H7 (cell line): ENCODE measurements around the gene MSN. TPM values are rescaled to one million over a fixed set of nuclear protein-coding genes. Genes with fewer than 3 reads are reported as not detected.
"Not testable (repeated sequence)": the region's sequence is repeated elsewhere in the genome, so short reads cannot be mapped to it uniquely, and the experiment has no call there.

Source experiments
- DNase-seq: peaks from one replicate; pipeline ENCODE4 v3.0.0; 2012
- H3K27me3 ChIP-seq: 2 replicates; pipeline ENCODE4 v1.6.0; 2011; ENCODE audit warnings: mild to moderate bottlenecking, low read length; ENCODE audit not compliant: control insufficient read depth, insufficient read depth
- H3K36me3 ChIP-seq: replicated peaks from 2 replicates; pipeline ENCODE4 v1.5.1; 2011; ENCODE audit warnings: low read length; ENCODE audit not compliant: control insufficient read depth, insufficient read depth
- H3K4me3 ChIP-seq: 2 replicates; pipeline ENCODE4 v1.5.1; 2011; ENCODE audit warnings: low read depth, mild to moderate bottlenecking, control low read depth, low read length, moderate library complexity; ENCODE audit not compliant: insufficient read depth
- total RNA-seq: library from RNA; depleted of rRNA; stranded (reverse); fragments of >200 nt; shearing (Covaris generic); gene quantifications from 2 replicates; pipeline ENCODE4 v1.2.3, GENCODE V29; 2014; rRNA removed

The MSN gene
- total RNA-seq, 1 experiment from 2014 or later: 175 TPM

DNA sequence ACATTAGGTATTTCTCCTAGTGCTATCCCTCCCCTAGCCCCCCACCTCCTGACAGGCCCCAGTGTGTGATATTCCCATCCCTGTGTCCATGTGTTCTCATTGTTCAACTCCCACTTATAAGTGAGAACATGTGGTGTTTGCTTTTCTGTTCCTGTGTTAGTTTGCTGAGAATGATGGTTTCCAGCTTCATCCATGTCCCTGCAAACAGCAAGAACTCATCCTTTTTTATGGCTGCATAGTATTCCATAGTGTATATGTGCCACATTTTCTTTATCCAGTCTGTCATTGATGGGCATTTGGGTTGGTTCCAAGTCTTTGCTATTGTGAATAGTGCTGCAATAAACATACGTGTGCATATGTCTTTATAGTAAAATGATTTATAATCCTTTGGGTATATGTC is 92.1 kb downstream of the MSN start:
- not testable (repeated sequence) for DNase-seq, H3K4me3 ChIP-seq, H3K36me3 ChIP-seq, H3K27me3 ChIP-seq

DNA sequence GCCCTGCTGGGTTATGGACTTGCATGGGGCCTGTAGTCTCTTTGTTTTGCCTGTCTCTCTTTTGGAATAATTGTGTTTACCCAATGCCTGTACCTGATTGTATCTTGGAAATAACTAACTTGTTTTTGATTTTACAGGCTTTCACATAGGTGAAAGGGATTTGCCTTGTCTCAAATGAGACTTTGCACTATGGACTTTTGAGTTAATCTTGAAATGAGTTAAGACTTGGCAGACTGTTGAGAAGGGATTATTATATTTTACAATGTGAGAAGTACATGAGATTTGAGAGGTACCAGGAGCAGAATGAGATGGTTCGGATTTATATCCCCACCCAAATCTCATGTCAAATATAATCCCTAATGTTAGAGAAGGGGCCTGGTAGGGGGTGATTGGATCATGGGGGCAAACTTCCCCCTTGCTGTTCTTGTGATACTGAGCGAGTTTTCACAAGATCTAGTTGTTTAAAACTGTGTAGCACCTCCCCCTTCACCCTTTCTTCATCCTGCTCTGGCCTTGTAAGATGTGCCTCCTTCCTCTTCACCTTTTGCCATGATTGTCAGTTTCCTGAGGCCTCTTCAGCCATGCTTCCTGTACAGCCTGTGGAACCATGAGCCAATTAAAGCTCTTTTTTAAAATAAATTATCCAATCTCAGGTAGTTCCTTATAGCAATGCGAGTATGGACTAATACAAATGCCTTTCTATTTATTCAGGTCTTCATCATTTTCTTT is 102.3 kb downstream of the MSN start:
- H3K4me3 ChIP-seq: no peak overlapping the region
- no peaks in the 10 kb centered on the region for H3K27me3 ChIP-seq
- no peaks in the 10 kb centered on the region for H3K36me3 ChIP-seq
- no peak for DNase-seq

DNA sequence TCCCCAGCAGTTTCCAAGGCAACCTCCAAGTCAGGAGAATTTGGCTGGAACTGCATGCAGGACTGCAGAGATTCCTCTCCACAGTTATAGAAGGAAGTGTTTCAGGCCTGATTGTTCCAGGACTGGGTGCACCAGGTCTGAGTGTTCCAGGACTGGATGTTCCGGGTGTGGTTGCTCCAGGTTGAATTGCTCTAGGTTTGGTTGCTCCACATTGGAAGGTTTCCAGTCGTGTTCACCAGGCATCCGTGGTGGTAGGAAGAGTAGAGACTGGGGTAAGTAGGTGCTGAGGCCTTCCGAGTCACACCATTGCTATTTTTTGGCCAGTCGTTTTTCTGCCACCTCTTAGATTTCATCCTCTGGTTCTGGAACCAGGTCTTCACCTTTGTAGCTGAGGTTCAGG is 105.4 kb downstream of the MSN start:
- no peaks in the 10 kb centered on the region for H3K27me3 ChIP-seq
- no peaks in the 10 kb centered on the region for H3K36me3 ChIP-seq
- H3K4me3 ChIP-seq: no peak overlapping the region
- no peak for DNase-seq

DNA sequence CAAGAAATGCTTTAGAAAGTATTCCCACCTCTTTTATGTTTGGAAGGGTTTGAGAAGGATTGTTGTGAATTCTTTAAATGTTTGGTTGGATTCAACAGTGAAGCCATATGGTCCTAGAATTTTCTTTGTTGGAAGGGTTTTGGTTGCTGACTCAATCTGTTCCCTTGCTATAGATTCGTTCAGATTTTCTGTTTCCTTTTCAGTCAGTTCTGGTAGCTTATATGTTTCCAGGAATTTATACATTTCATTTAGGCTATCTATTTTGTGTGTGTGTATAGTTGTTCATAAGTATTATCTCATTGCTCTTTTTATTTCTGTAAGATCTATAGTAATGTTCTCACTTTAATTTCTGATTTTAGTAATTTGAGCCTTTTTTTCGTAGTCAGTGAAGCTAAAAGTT is 114.4 kb downstream of the MSN start:
- H3K36me3 ChIP-seq: no peaks in the 10 kb centered on the region
- H3K4me3 ChIP-seq: no peak overlapping the region
- no peak for DNase-seq
- no peaks in the 10 kb centered on the region for H3K27me3 ChIP-seq

DNA sequence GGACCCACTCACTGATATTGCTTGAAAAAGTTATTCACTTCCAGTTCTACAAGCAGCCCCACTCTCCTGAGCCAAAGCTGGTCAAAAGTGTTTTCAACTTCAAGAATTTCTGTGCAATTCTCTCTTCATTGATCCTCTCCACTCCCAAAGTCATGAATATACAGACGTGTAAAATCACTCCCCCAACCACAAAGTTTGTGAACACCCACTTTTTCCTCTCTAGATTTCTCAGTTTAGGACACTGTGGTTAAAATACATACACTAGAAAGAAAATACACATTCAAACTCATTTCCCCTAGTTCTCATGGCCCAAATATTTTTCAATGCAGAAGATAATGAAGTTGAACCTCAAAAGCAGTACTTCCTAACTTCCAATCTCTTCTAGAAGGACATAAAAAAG is 116.3 kb downstream of the MSN start:
- no peak overlapping the region for H3K4me3 ChIP-seq
- H3K27me3 ChIP-seq: no peaks in the 10 kb centered on the region
- no peaks in the 10 kb centered on the region for H3K36me3 ChIP-seq
- no peak for DNase-seq

Other genes with a start within 250 kb of the MSN start
- gene LAS1L, start 132.9 kb upstream of the MSN start, total RNA-seq: 53.0 and 57.4 TPM in 2 replicates